Measurements from ENCODE around the gene PRIM2. TPM values are rescaled to one million over a fixed set of nuclear protein-coding genes. Genes with fewer than 3 reads are reported as not detected.
"Not testable (repeated sequence)": the region's sequence is repeated elsewhere in the genome, so short reads cannot be mapped to it uniquely, and the experiment has no call there.

The PRIM2 gene
- total and polyA plus RNA-seq, 2 of the 4 experiments (the other 2 are of a cell fraction) = 11.8 to 37.5 TPM

DNA sequence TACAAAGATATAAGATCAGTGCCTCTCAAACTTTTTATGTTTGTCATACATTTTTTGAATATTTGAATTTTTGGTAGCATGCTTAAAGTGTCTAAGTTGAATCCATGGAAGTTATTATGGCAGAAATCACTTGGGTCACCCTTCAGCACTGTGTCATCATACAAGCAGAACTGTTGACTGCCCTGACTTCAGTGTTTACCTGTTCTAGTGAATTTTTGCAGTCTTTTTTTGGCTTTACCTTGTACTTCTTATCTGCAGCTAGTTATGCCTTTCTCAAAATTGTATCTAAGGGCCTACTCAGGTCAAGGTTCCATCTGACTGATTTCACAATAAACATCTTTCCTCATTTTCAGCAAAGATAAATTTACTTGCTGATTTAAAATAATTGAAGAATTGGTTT is 241.7 kb downstream of the PRIM2 start:
- CTCF ChIA-PET; POLR2A ChIA-PET (ENCODE audit: unreplicated experiment); H3K27ac ChIP-seq (ENCODE audit: insufficient read depth, low read length); H3K23ac ChIP-seq (ENCODE audit: low read depth, low read length); H2BK120ac ChIP-seq (ENCODE audit: low read depth, low read length); H4K20me1 ChIP-seq (ENCODE audit: insufficient read depth, low read length); H3K4ac ChIP-seq (ENCODE audit: low read depth, low read length); H2BK20ac ChIP-seq (ENCODE audit: low read depth, low read length); H3K18ac ChIP-seq (ENCODE audit: low read depth, low read length); DNase-seq; H4K91ac ChIP-seq (ENCODE audit: insufficient read depth, low read depth, low read length); H3K27me3 ChIP-seq (ENCODE audit: control insufficient read depth, insufficient read depth, low read length); H3K4me2 ChIP-seq (ENCODE audit: low read depth, low read length); H2AFZ ChIP-seq (replicated peaks; ENCODE audit: low read length, poor library complexity); H3K9me1 ChIP-seq (ENCODE audit: insufficient read depth, low read length); BruUV-seq (replicated peaks); H2AK5ac ChIP-seq (ENCODE audit: low read depth, low read length); H3K79me1 ChIP-seq (ENCODE audit: low read depth in 1 of 2, low read length in 2 of 2); H3K56ac ChIP-seq (ENCODE audit: extremely low read depth, insufficient read depth, low read length); H2BK5ac ChIP-seq (ENCODE audit: low read depth, low read length, poor library complexity, severe bottlenecking); H2BK15ac ChIP-seq (ENCODE audit: low read depth, low read length); in situ Hi-C loops (cut with MboI; ENCODE audit: low sequenced_read_pairs); H3K4me3 ChIP-seq (ENCODE audit: insufficient read depth, low read depth, low read length); intact Hi-C loops (cut with micrococcal nuclease); H3K9me3 ChIP-seq (ENCODE audit: control insufficient read depth, insufficient read depth, low read length); dilution Hi-C loops (cut with HindIII; ENCODE audit: low sequenced_read_pairs, unreplicated experiment); ATAC-seq (ENCODE audit: low read depth); H4K5ac ChIP-seq (ENCODE audit: low read depth, low read length); H3K4me1 ChIP-seq (ENCODE audit: control insufficient read depth, insufficient read depth, low read length); H3K36me3 ChIP-seq (ENCODE audit: control insufficient read depth, insufficient read depth, low read length); H3K9ac ChIP-seq (ENCODE audit: low read depth, low read length); H2AK9ac ChIP-seq (replicated peaks; ENCODE audit: low read depth, low read length, poor library complexity); H3K14ac ChIP-seq (replicated peaks; ENCODE audit: low read depth, low read length); H4K8ac ChIP-seq (ENCODE audit: low read depth in 2 of 2, low read length in 2 of 2): not testable (repeated sequence)

DNA sequence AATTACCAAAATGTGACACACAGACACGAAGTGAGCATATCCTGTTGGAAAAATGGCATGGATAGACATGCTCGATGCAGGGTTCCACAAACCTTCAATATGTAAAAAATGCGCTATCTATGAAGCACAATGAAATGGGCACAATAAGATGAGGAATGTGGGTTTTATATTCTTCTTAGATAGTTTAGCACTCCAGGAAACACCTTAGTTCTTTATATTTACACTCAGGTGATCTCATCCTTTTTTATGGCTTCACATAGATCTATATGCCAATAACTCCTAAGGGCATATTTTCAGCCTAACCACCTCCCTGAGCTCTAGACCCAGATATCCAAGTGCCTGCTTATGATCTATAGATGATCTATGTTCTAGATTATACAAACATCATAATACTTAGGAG is 244.8 kb downstream of the PRIM2 start:
- POLR2A ChIA-PET (ENCODE audit: unreplicated experiment); H3K18ac ChIP-seq (ENCODE audit: low read depth, low read length); H4K8ac ChIP-seq (ENCODE audit: low read depth in 2 of 2, low read length in 2 of 2); in situ Hi-C loops (cut with MboI; ENCODE audit: low sequenced_read_pairs); H2BK120ac ChIP-seq (ENCODE audit: low read depth, low read length); H3K9me3 ChIP-seq (ENCODE audit: control insufficient read depth, insufficient read depth, low read length); H4K5ac ChIP-seq (ENCODE audit: low read depth, low read length); H3K4me3 ChIP-seq (ENCODE audit: insufficient read depth, low read depth, low read length); H3K79me1 ChIP-seq (ENCODE audit: low read depth in 1 of 2, low read length in 2 of 2); ATAC-seq (ENCODE audit: low read depth); H4K91ac ChIP-seq (ENCODE audit: insufficient read depth, low read depth, low read length); H2AK5ac ChIP-seq (ENCODE audit: low read depth, low read length); H3K56ac ChIP-seq (ENCODE audit: extremely low read depth, insufficient read depth, low read length); H2BK15ac ChIP-seq (ENCODE audit: low read depth, low read length); H4K20me1 ChIP-seq (ENCODE audit: insufficient read depth, low read length); H3K27me3 ChIP-seq (ENCODE audit: control insufficient read depth, insufficient read depth, low read length); H3K14ac ChIP-seq (replicated peaks; ENCODE audit: low read depth, low read length); DNase-seq; H3K27ac ChIP-seq (ENCODE audit: insufficient read depth, low read length); H2AK9ac ChIP-seq (replicated peaks; ENCODE audit: low read depth, low read length, poor library complexity); BruUV-seq (replicated peaks); H2BK20ac ChIP-seq (ENCODE audit: low read depth, low read length); H3K36me3 ChIP-seq (ENCODE audit: control insufficient read depth, insufficient read depth, low read length); H3K9ac ChIP-seq (ENCODE audit: low read depth, low read length); H3K4ac ChIP-seq (ENCODE audit: low read depth, low read length); H2BK5ac ChIP-seq (ENCODE audit: low read depth, low read length, poor library complexity, severe bottlenecking); H3K4me2 ChIP-seq (ENCODE audit: low read depth, low read length); CTCF ChIA-PET; intact Hi-C loops (cut with micrococcal nuclease); H3K23ac ChIP-seq (ENCODE audit: low read depth, low read length); H3K4me1 ChIP-seq (ENCODE audit: control insufficient read depth, insufficient read depth, low read length); dilution Hi-C loops (cut with HindIII; ENCODE audit: low sequenced_read_pairs, unreplicated experiment); H2AFZ ChIP-seq (replicated peaks; ENCODE audit: low read length, poor library complexity); H3K9me1 ChIP-seq (ENCODE audit: insufficient read depth, low read length): not testable (repeated sequence)
- WGBS, 2 experiments (ENCODE audit: extremely low coverage in 2 of 2, insufficient read length in 1 of 2) = no CpG with 5 or more reads among the region's 3 CpGs

Measured in IMR-90 (cell line).